GM13977 (cell line): Measurements from ENCODE around the gene S100A7.

ENCODE experiments used
- DNase-seq: peaks from one replicate; pipeline ENCODE4 v3.0.0; 2012; ENCODE audit warnings: low spot score
- CTCF ChIP-seq: IDR thresholded peaks from 2 replicates; pipeline ENCODE4 v1.5.1; 2012; ENCODE audit warnings: mild to moderate bottlenecking, control low read depth; ENCODE audit not compliant: insufficient read depth; ENCODE audit errors: extremely low read depth, missing control alignments
- in situ Hi-C: fragments of 300-500 bp; cut with MboI; formaldehyde crosslinking; loops from one replicate; pipeline ENCODE4 v1.12.0; 2022; ENCODE audit warnings: low sequenced_read_pairs, low pct_unique_long_range_greater_than_20kb, mixed read lengths, inconsistent platforms; ENCODE audit not compliant: unreplicated experiment

S100A7 gene

GRCh38 chr1:153478692-153479618 is 18.5 kb upstream of the S100A7 start:
- TF ChIP-seq CTCF: no peak
- in situ Hi-C loops: no loop called here
- DNase-seq: no peak

- TF ChIP-seq CTCF: no peak
Measured at GRCh38 chr1:153478047-153478691, 17.7 kb upstream of the S100A7 start.

GRCh38 chr1:153476491-153477093 is 16.1 kb upstream of the S100A7 start:
- in situ Hi-C loops: no loop called here
- no peak for TF ChIP-seq CTCF
- no peak for DNase-seq

More at GRCh38 chr1:153478047-153478691, 17.7 kb upstream of the S100A7 start:
- no peak for DNase-seq
- in situ Hi-C loops: no loop called here

GRCh38 chr1:153475282-153475681 is 14.8 kb upstream of the S100A7 start:
- no peak for TF ChIP-seq CTCF
- in situ Hi-C loops: no loop called here
- no peak for DNase-seq

- no peak for TF ChIP-seq CTCF
- in situ Hi-C loops: no loop called here
- DNase-seq: no peak
Measured at GRCh38 chr1:153474347-153474746, 13.9 kb upstream of the S100A7 start.

GRCh38 chr1:153470707-153471106 is 10.3 kb upstream of the S100A7 start:
- no peak for TF ChIP-seq CTCF
- in situ Hi-C loops: no loop called here
- no peak for DNase-seq
